ENCODE measurements around the gene LKAAEAR1.

The LKAAEAR1 gene

GRCh38 chr20:64077541-64077875 is 6.7 kb downstream of the LKAAEAR1 start:
- DNase-seq: no peak

DNA sequence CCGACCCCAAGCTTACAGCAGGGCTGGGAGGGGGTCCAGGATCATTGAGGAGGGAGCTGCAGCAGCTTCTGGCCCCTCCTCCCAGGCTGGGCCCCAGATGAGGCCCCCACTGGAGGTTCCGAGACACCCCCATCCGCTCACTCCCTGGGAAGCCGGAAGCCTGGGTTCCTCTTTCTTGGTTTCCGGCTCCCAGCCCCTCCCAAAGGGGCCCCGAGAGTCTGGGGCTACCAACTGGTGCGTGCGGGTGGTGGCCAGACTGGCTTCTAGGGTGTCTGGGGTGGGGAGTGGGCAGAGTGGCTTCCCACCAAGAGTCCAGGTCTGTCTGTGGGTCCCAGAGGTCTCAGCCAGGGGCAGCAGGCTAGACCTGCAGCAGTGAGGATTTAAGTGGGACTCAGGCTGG is 7.1 kb downstream of the LKAAEAR1 start:
- peak; percentile 86 for DNase-seq

GRCh38 chr20:64076061-64076997 is 7.9 kb downstream of the LKAAEAR1 start:
- no peak for DNase-seq

DNA sequence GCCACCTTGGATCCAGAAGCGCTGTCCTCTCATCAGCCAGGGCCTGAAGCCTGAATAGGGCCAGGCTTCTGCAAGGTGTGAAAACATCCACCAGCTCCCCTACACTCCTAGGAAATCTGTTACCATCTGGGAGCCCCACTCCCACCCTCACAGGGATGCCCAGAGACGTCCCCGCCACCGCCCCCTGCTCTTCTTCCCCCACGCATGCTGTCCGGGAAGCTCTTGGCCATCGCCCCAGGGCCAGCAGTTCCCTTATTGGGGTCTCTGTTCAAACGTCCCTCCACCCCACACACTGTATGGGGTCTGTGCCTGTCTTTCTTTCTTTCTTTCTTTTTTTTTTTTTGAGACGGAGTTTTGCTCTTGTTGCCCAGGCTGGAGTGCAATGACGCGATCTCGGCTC is 8.6 kb downstream of the LKAAEAR1 start:
- DNase-seq: no peak

GRCh38 chr20:64074963-64075362 is 9.2 kb downstream of the LKAAEAR1 start:
- no peak for DNase-seq

GRCh38 chr20:64074184-64074789 is 9.9 kb downstream of the LKAAEAR1 start:
- DNase-seq: no peak

DNA sequence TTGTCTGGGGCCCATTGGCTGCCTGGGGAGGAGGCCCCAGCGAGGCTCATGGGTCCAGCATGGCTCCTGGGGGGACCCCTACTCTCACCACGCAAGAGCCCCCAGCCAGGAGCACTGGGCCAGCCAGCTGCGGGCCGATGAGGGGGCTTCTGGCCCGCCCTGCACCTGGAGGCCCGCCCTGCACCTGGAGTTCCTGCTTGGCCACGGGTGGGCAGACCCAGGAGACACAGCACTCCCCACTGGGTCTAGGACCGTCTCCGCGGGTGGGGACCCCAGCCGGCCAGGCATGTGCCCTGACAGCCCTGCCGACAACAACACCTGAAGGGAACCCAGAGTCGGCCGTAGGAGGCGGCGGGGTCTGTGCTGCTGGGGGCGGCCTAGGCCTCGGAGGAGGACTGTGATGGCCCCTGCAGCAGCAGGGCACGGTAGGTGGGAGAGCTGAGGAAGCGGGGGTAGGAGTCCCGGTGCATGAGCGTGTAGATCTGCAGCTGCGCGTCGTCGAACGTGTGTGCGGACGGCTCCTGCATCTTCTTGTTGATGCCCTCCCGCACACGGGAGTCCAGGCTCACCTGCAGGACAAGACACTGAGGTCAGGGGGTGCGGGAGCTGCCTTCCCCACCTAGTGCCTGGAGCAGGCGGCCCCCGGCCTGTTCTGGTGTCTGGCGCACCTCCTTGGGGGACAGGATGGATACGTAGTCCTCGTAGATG is 10.6 kb downstream of the LKAAEAR1 start:
- no peak for DNase-seq

- DNase-seq: peak; percentile 25
These were observed 11.6 kb downstream of the LKAAEAR1 start for GRCh38 chr20:64072498-64073063.

DNA sequence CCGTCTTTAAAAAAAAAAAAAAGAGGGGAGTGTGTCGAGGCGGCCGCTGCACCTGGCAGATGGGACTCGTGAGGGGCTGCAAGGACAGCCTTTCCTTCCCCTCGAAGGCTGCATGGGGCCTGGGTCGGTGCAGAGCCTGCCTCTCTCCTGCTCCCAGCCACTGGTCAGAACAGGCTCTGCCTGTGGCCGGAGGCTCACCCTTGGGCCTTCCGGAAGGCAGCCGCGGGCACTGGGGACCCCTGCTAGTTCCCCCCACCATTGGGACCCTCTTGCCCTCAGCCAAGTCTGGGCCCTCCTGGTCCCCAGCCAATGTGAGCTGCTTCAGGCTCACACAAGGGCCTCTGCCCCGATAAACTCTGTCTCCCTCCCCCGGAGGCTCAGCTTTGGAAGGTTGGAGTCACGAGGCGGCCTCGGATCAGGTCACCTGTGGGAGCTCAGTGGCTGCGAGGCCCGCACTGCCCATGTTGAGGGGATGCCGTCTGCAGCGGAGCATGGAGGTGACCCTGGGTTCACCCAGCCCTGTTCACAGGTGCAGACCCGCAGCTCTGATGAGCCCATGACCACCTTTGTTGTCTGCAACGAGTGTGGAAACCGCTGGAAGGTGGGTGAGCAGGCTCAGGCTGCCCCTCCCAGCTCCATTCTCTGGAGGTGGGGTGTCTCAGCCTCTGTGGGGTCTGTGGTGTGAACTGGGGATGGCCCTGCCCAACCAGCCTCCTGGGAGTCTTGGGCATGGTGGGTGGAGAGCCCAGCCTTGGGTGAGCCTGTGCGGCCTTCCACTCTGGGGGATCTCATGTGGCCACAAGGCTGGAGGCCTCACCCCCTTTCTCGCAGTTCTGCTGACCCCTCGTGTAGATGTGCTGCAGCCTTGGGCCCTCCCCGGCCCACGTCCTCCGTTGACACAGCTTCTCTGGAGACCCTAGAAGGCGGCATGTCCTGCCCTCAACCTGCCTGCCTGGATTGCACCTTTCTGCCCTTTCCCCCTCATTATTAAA is 12.6 kb downstream of the LKAAEAR1 start:
- no peak for DNase-seq

DNA sequence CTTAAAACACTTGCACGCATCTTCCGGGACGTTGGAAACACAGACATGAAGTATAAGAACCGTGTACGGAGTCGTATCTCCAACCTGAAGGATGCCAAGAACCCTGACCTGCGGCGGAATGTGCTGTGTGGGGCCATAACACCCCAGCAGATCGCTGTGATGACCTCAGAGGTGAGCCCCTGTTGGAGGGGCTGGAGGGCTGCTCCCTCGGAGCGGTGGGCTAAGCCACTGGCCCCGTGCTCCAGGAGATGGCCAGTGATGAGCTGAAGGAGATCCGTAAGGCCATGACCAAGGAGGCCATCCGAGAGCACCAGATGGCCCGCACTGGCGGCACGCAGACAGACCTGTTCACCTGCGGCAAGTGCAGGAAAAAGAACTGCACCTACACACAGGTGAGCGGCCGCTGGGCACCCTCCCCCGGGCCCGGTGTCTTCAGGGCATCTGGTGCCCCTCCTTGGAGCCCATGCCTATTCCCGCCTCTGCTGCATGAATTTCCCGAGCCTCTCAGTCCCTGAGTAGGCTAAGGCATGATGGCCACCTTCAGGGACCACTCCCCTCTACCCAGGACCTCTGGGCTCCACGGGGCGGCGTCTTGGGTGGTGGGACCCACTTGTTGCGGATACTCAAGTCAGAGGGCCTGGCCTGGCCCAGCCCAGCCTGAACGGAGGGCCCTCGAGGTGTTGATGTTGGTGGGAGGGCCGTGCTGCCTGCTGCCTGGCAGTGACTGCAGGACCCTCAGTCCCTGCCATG is 13.8 kb downstream of the LKAAEAR1 start:
- DNase-seq: no peak

DNA sequence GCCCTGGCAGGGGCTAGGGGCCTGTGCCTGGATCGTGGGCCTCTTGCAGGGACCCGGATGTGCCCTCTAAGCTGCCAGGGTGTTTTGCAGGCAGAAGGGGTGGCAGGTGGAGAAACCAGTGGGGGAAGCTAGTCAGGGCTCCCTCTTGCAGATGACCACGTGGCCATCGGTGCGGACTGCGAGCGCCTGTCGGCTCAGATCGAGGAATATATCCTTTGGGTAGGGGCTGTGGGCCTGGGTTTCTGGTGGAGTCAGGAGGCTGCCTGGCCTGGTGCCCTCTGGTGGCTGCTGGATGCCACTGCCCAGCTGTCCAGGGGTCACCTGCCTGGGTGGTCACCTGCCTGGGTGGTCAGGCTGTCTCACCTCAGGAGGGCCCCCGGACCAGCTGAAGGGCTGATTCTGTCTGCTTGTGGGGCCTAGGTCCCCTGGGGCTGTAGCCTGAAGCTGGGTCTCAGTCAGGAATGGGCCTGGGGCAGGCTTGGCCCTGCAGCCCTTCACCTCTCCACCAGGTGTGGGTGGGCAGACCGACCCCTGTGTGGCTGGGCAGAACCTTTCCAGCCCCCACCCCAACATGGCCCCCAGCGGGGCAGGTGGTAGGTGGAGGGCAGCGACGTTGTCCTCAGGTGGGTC is 14.5 kb downstream of the LKAAEAR1 start:
- no peak for DNase-seq

- DNase-seq: no peak
These were observed 15.0 kb downstream of the LKAAEAR1 start for GRCh38 chr20:64069209-64069613.

- DNase-seq: no peak
These were observed 15.6 kb downstream of the LKAAEAR1 start for GRCh38 chr20:64068386-64069208.

GRCh38 chr20:64067733-64068307 is 16.4 kb downstream of the LKAAEAR1 start:
- no peak for DNase-seq

DNA sequence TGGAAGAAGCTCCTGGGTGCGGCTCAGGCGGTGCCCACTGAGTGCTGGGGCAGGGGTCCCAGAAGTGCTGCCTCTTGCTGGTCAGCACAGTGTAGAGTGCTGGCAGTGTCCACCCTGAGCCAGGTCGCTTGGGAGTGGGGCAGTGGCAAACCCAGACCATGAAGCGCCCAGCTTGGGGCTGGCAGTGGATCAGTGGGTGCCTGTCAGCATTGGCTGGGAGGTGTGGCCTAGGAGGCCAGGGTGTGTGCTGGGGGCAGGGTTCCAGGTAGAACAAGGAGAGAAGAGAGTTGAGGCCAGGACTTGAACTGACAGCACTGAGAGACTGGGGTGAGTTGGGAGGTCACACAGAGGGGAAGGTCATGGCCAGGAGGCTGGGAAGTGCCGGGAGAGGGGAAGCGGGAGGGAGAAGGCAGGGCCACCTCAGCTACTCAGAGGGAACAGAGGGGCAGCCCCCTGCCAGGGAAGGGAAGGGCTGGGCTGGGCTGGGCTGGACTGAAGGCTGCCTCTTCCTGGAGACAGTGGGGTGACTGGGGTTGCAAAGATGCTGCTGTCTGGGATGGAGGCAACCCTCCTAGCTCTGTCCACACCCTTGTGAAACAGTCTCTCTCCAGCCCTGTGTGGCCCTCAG is 17.1 kb downstream of the LKAAEAR1 start:
- no peak for DNase-seq

GRCh38 chr20:64065974-64066343 is 18.2 kb downstream of the LKAAEAR1 start:
- DNase-seq: peak; percentile 85

GRCh38 chr20:64065062-64065973 is 18.9 kb downstream of the LKAAEAR1 start:
- DNase-seq: no peak

- DNase-seq: no peak
These were observed 20.0 kb downstream of the LKAAEAR1 start for GRCh38 chr20:64064145-64064698.

Data from MV-4-11 (cell line).